DOHH2 (cell line): ENCODE measurements around the gene WWOX.

ENCODE experiments used
- CTCF ChIP-seq: fragments of 200-600 bp; sonication (generic); IDR thresholded peaks from one replicate; pipeline ENCODE4 v1.5.1; 2014; ENCODE audit warnings: antibody characterized with exemption, mild to moderate bottlenecking, low read depth, low read length; ENCODE audit not compliant: poor library complexity, severe bottlenecking
- EZH2phosphoT487 ChIP-seq: fragments of 200-600 bp; sonication (generic); IDR thresholded peaks from 2 replicates; pipeline ENCODE4 v1.6.1; 2017; ENCODE audit warnings: borderline replicate concordance, mild to moderate bottlenecking, antibody characterized with exemption, low read length, moderate library complexity, mixed read lengths

GRCh38 chr16:78689028-78689427 lies 589.6 kb downstream of the WWOX start:
- TF ChIP-seq CTCF: no peak
- TF ChIP-seq EZH2phosphoT487: no peak
